Activated naive CD4-positive, alpha-beta T cell treated with anti-CD3 and anti-CD28 coated beads, Interleukin-2, amount 10 ng/mL, durations not matched to agents 7 days and 5 days (primary cell): Measurements from ENCODE around the gene HEBP2.

Experiments used
- CTCF ChIA-PET: fragments of 350-600 bp; sonication (Branson Sonifier 250); formaldehyde crosslinking; loops from one replicate; lab custom pipeline; 2021; ENCODE audit warnings: antibody characterized with exemption; lab: Charles Lee
- DNase-seq: peaks from one replicate; pipeline ENCODE4 v3.0.0-alpha.2; 2020
- H3K27ac Mint-ChIP-seq: one replicate; pipeline ENCODE4 v1.8.0; 2021; ENCODE audit warnings: mild to moderate bottlenecking, moderate library complexity, mixed read lengths
- H3K27me3 Mint-ChIP-seq: one replicate; pipeline ENCODE4 v1.8.0; 2021; ENCODE audit warnings: mild to moderate bottlenecking, mixed read lengths
- H3K36me3 Mint-ChIP-seq: one replicate; pipeline ENCODE4 v1.8.0; 2021; ENCODE audit warnings: mixed read lengths
- H3K4me1 Mint-ChIP-seq: one replicate; pipeline ENCODE4 v1.8.0; 2021; ENCODE audit warnings: mixed read lengths
- H3K4me3 Mint-ChIP-seq: one replicate; pipeline ENCODE4 v1.8.0; 2021; ENCODE audit warnings: mild to moderate bottlenecking, moderate library complexity, mixed read lengths
- H3K9me3 Mint-ChIP-seq: one replicate; pipeline ENCODE4 v1.8.0; 2021; ENCODE audit warnings: mixed read lengths

HEBP2 gene

DNA sequence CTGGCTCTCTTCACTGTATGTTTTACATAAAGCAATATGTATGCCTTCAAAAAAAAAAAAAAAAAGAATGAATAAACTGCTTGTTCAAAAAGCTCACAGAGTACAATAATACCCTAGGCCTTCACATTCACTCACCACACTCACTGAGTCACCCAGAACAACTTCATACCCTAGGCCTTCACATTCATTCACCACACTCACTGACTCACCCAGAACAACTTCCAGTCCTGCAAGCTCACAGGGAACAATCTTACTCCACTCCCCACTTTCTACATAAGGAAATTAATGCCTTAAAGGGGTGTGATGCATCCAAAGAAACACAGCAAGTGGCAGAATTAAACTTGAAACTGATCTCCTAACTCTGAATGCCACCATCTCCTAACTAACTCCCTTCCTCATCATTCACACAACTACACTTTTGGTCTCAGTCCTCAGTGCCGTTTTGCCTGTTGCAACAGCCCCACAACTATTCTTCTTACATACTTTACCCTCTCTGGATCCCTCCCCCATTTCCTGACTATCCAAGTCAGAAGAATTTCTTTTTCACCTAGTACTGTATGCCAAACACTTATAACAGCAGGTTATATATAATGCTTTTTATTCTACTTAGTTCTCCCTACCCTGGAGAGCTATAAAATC, 61.1 kb downstream of the HEBP2 start:
- Mint-ChIP-seq H3K4me1 (no peaks in the 10 kb centered on the region), H3K27me3 (no peaks in the 10 kb centered on the region), H3K27ac (peak overlapping the region; percentile 68), H3K36me3 (no peaks in the 10 kb centered on the region), H3K9me3 (peaks cover 6% of the 10 kb centered on the region), H3K4me3 (no peak overlapping the region)
- no peak for DNase-seq
- CTCF ChIA-PET: interaction anchor here (1.2 to 1.3 kb wide), 2 partner anchors 45 to 53 kb away, joined by 3 read pairs; no protein-coding TSS in a partner anchor

- no peaks in the 10 kb centered on the region for H3K4me1 Mint-ChIP-seq
- no peaks in the 10 kb centered on the region for H3K27me3 Mint-ChIP-seq
- H3K9me3 Mint-ChIP-seq: no peaks in the 10 kb centered on the region
- CTCF ChIA-PET: no interaction called here
- no peak for DNase-seq
- no peak overlapping the region for H3K4me3 Mint-ChIP-seq
- no peak overlapping the region for H3K27ac Mint-ChIP-seq
- no peaks in the 10 kb centered on the region for H3K36me3 Mint-ChIP-seq
These were observed 63.9 kb downstream of the HEBP2 start for GRCh38 chr6:138467901-138468300.

DNA sequence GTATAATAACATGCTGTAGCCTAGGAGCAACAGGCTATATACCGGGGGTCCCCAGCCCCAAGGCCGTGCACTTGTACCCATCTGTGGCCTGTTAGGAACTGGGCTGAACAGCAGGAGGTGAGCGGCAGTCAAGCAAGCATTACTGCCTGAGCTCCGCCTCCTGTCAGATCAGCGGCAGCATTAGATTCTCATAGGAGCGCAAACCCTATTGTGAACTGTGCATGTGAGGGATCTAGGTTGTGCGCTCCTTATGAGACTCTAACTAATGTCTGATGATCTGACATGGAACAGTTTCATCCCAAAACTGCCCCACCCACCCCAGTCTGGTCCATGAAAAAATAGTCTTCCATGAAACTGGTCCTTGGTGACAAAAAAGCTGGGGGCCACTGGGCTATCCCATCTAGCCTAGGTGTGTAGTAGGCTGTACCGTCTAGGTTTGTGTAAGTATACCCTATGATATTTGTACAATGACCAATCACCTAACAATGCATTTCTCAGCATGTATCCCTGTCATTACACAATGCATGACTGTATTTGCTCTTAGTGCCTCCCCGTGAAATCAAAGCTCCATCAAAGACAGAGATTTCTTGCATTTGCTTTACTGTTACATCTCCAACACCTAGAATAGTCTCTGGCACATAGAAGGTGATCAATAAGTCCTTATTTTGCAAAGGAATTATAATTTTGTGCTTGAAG, 64.4 kb downstream of the HEBP2 start:
- Mint-ChIP-seq H3K9me3 (no peaks in the 10 kb centered on the region), H3K36me3 (no peaks in the 10 kb centered on the region), H3K27ac (no peak overlapping the region), H3K4me3 (no peak overlapping the region), H3K4me1 (no peaks in the 10 kb centered on the region), H3K27me3 (no peaks in the 10 kb centered on the region)
- no peak for DNase-seq
- CTCF ChIA-PET: no interaction called here
